ENCODE data around the gene GNB1L. TPM values are rescaled to one million over a fixed set of nuclear protein-coding genes. Genes with fewer than 3 reads are reported as not detected.

The GNB1L gene
- total and polyA plus RNA-seq, 2 experiments from 2014 or later, result 14.3 to 16.5 TPM

GRCh38 chr22:19872779-19873137 is 18.1 kb upstream of the GNB1L start:
- Histone ChIP-seq H3F3A (ENCODE audit: insufficient read depth) (peaks cover 2% of the 10 kb centered on the region; the same call in 1 of the 2 replicates), H3K4me3 (no peak overlapping the region), H3K9ac (no peak overlapping the region), H4K20me1 (ENCODE audit: insufficient read depth) (no peaks in the 10 kb centered on the region), H3K9me2 (ENCODE audit: insufficient read depth) (no peaks in the 10 kb centered on the region), H3K36me3 (ENCODE audit: low read depth) (no peaks in the 10 kb centered on the region), H3K4me2 (ENCODE audit: unreplicated experiment) (no peak overlapping the region), H3K9me3 (ENCODE audit: low read depth) (no peaks in the 10 kb centered on the region), H3K79me2 (ENCODE audit: insufficient read depth) (no peaks in the 10 kb centered on the region), H2AFZ (no peak overlapping the region), H3K27me3 (replicated peaks; ENCODE audit: insufficient read depth) (no peaks in the 10 kb centered on the region), H3K27ac (no peak overlapping the region), H3K4me1 (ENCODE audit: insufficient read depth) (no peaks in the 10 kb centered on the region)
- DNase-seq, result no peak
- WGBS, 2 experiments (ENCODE audit: low coverage in 1 of 2, low lambda C conversion rate in 2 of 2, missing lambda C conversion rate in 2 of 2), result 62 to 67% methylated on average over 7 of the region's 7 CpGs
- in situ Hi-C loops (cut with MboI), result no loop called here
- TF ChIP-seq EZH2phosphoT487 (IDR thresholded peaks at IDR 0.05; ENCODE audit: insufficient read depth, low read depth) (no peak), EZH2 (IDR thresholded peaks at IDR 0.05; ENCODE audit: insufficient read depth, poor library complexity, severe bottlenecking) (no peak)

GRCh38 chr22:19871845-19872778 is 17.4 kb upstream of the GNB1L start:
- Histone ChIP-seq H3K27me3 (replicated peaks; ENCODE audit: insufficient read depth) (no peaks in the 10 kb centered on the region), H3K9me3 (ENCODE audit: low read depth) (no peaks in the 10 kb centered on the region), H3K9me2 (ENCODE audit: insufficient read depth) (no peaks in the 10 kb centered on the region), H3K36me3 (ENCODE audit: low read depth) (no peaks in the 10 kb centered on the region), H2AFZ (no peak overlapping the region), H3K27ac (no peak overlapping the region), H3K79me2 (ENCODE audit: insufficient read depth) (no peaks in the 10 kb centered on the region), H3K4me3 (no peak overlapping the region), H3K4me1 (ENCODE audit: insufficient read depth) (no peaks in the 10 kb centered on the region), H4K20me1 (ENCODE audit: insufficient read depth) (no peaks in the 10 kb centered on the region), H3K9ac (no peak overlapping the region), H3F3A (ENCODE audit: insufficient read depth) (peaks cover 4% of the 10 kb centered on the region; the same call in 1 of the 2 replicates), H3K4me2 (ENCODE audit: unreplicated experiment) (no peak overlapping the region)
- no peak for DNase-seq
- in situ Hi-C loops (cut with MboI), result no loop called here
- no peak for TF ChIP-seq EZH2 (IDR thresholded peaks at IDR 0.05; ENCODE audit: insufficient read depth, poor library complexity, severe bottlenecking)
- TF ChIP-seq EZH2phosphoT487 (IDR thresholded peaks at IDR 0.05; ENCODE audit: insufficient read depth, low read depth), result no peak
- 95 to 98% methylated on average over 13 to 15 of the region's 16 CpGs for WGBS, 2 experiments (ENCODE audit: low coverage in 1 of 2, low lambda C conversion rate in 2 of 2, missing lambda C conversion rate in 2 of 2)

- no peaks in the 10 kb centered on the region for H3K4me1 ChIP-seq (ENCODE audit: insufficient read depth)
- no peak overlapping the region for H3K27ac ChIP-seq
- TF ChIP-seq EZH2phosphoT487 (IDR thresholded peaks at IDR 0.05; ENCODE audit: insufficient read depth, low read depth), result no peak
- TF ChIP-seq EZH2 (IDR thresholded peaks at IDR 0.05; ENCODE audit: insufficient read depth, poor library complexity, severe bottlenecking), result no peak
- no peaks in the 10 kb centered on the region for H3K79me2 ChIP-seq (ENCODE audit: insufficient read depth)
- no peak overlapping the region for H3K9ac ChIP-seq
- 0 out of 2 replicates have a peak, but pooled peaks cover 4% of the 10 kb centered on the region for H3K9me2 ChIP-seq (ENCODE audit: insufficient read depth)
- H4K20me1 ChIP-seq (ENCODE audit: insufficient read depth), result no peaks in the 10 kb centered on the region
- H3K27me3 ChIP-seq (replicated peaks; ENCODE audit: insufficient read depth), result no peaks in the 10 kb centered on the region
- no peaks in the 10 kb centered on the region for H3K9me3 ChIP-seq (ENCODE audit: low read depth)
- no peak overlapping the region for H2AFZ ChIP-seq
- H3F3A ChIP-seq (ENCODE audit: insufficient read depth), result peaks cover 4% of the 10 kb centered on the region; the same call in 1 of the 2 replicates
- in situ Hi-C loops (cut with MboI), result no loop called here
- no peak for DNase-seq
- 76 to 79% methylated on average over 16 to 19 of the region's 19 CpGs for WGBS, 2 experiments (ENCODE audit: low coverage in 1 of 2, low lambda C conversion rate in 2 of 2, missing lambda C conversion rate in 2 of 2)
- no peak overlapping the region for H3K4me3 ChIP-seq
- no peaks in the 10 kb centered on the region for H3K36me3 ChIP-seq (ENCODE audit: low read depth)
- no peak overlapping the region for H3K4me2 ChIP-seq (ENCODE audit: unreplicated experiment)
Measured at GRCh38 chr22:19871023-19871844, 16.6 kb upstream of the GNB1L start.

All from GM23248 (cell line).